Prostate gland (tissue), 2 donors: ENCODE data around the gene SMIM7. TPM values are rescaled to one million over a fixed set of nuclear protein-coding genes. Genes with fewer than 3 reads are reported as not detected.

Source experiments
- DNase-seq: peaks from one replicate; pipeline ENCODE4 v3.0.0-alpha.2; 2019; ENCODE audit warnings: low spot score
- H3K27ac ChIP-seq, 2 donors: fragments of 200-600 bp; sonication (generic); 2 replicates each; pipeline ENCODE4 v1.5.1; 2017 to 2019
- H3K27me3 ChIP-seq: fragments of 200-600 bp; sonication (generic); replicated peaks from 2 replicates; pipeline ENCODE4 v1.5.1; 2019; ENCODE audit not compliant: insufficient read depth
- H3K36me3 ChIP-seq, 2 donors: fragments of 200-600 bp; sonication (generic); 1 replicate in 1 of 2; 2 replicates in 1 of 2; pipeline versions ENCODE4 v1.5.1 to v1.8.1; 2017 to 2019
- H3K4me1 ChIP-seq: fragments of 200-600 bp; sonication (generic); replicated peaks from 2 replicates; pipeline ENCODE4 v1.5.1; 2019
- H3K4me3 ChIP-seq, 2 donors: fragments of 200-600 bp; sonication (generic); 2 replicates each; pipeline ENCODE4 v1.5.1; 2017 to 2019
- H3K9me3 ChIP-seq: fragments of 200-600 bp; sonication (generic); 2 replicates; pipeline ENCODE4 v1.5.1; 2017
- CTCF ChIP-seq, 4 experiments: fragments of 200-600 bp in 2 of 4; fragments of 450-650 bp in 2 of 4; sonication (generic) in 2 of 4; IDR thresholded peaks; 1 replicate in 3 of 4; 2 replicates in 1 of 4; pipeline ENCODE4 v1.5.1; 2016 to 2019; ENCODE audit warnings: antibody characterized with exemption in 4 of 4, mild to moderate bottlenecking in 2 of 4, moderate library complexity in 2 of 4
- POLR2A ChIP-seq: fragments of 450-650 bp; IDR thresholded peaks from one replicate; pipeline ENCODE4 v1.6.1; 2016; ENCODE audit warnings: antibody characterized with exemption, mild to moderate bottlenecking
- POLR2AphosphoS5 ChIP-seq: sonication (generic); formaldehyde crosslinking; IDR thresholded peaks from one replicate; pipeline ENCODE4 v1.6.1; 2017; ENCODE audit warnings: antibody characterized with exemption
- WGBS: methylation state at CpG from one replicate; pipeline ENCODE4 v1.1.5; 2018; 5-methylcytosine and 5-hydroxymethylcytosine counted together
- intact Hi-C: fragments of 100-400 bp; cut with DNase I; formaldehyde crosslinking; loops from one replicate; pipeline ENCODE4 v1.14.2; 2022
- total RNA-seq, 2 donors: library from RNA; depleted of rRNA; stranded (reverse); fragments of >200 nt; gene quantifications; one replicate each; pipeline ENCODE4 v1.1.0, GENCODE V29; 2016

The SMIM7 gene
- total RNA-seq, 2 donors from 2014 or later = 146 to 171 TPM

DNA sequence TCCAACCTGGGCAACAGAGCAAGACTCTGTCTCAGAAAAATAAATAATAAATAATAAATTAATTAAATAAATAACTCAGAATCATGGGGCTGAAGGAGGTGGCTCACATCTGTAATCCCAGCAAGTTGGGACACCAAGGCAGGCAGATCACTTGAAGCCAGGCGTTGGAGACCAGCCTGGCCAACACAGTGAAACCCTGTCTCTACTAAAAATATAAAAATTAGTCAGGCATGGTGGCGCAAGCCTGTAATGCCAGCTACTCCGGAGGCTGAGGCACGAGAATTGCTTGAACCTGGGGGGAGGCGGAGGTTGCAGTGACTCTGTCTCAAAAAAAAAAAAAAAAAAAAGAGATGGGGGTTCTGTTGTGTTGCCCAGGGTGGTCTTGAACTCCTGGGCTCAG is 8.2 kb upstream of the SMIM7 start:
- TF ChIP-seq POLR2AphosphoS5 (no peak), POLR2A (no peak), CTCF (IDR thresholded peaks at IDR 0.05) (no peak)
- Histone ChIP-seq H3K27me3 (no peaks in the 10 kb centered on the region), H3K4me1 (no peaks in the 10 kb centered on the region), H3K27ac (no peak overlapping the region), H3K36me3 (no peaks in the 10 kb centered on the region), H3K9me3 (no peaks in the 10 kb centered on the region), H3K4me3 (no peak overlapping the region)
- DNase-seq = no peak
- intact Hi-C loops = no loop called here
- 92% methylated on average over 5 of the region's 5 CpGs for WGBS

DNA sequence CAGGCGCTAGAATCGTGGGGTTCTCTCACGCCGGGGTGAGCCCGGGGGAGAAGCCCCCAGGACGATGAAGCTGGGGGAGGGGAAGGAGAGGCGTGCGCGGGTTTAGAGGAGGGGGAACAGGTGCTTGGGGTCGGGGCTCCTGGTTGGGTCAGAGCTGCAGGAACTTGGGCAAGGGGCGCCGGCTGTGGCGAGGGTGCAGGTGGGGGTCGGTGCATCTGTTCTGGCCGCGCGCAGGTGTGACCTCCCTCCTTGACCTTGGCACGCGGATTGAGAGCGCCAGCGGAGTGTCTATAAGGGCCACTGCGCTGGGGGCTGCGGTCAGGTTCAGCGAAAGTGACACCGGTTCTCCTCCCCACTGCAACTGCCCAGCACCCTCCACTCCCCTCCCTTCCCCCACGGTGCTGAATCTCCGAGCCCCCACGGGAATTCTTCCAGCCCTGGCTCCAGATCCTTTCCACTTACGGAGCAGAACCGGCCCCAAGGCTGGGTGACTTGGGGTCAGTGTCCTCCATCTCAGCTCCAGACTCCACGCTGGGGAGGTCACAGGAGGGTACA is 1.6 kb upstream of the SMIM7 start:
- Histone ChIP-seq H3K27me3 (no peaks in the 10 kb centered on the region), H3K27ac (peak overlapping the region; percentile 77 to 95), H3K36me3 (no peaks in the 10 kb centered on the region), H3K4me1 (peaks cover 7% of the 10 kb centered on the region), H3K9me3 (no peaks in the 10 kb centered on the region), H3K4me3 (peak overlapping the region; percentile 41 to 82)
- 2% methylated on average over 31 of the region's 31 CpGs for WGBS
- intact Hi-C loops = no loop called here
- DNase-seq = no peak
- TF ChIP-seq CTCF (IDR thresholded peaks at IDR 0.05) (no peak), POLR2AphosphoS5 (no peak), POLR2A (no peak)

DNA sequence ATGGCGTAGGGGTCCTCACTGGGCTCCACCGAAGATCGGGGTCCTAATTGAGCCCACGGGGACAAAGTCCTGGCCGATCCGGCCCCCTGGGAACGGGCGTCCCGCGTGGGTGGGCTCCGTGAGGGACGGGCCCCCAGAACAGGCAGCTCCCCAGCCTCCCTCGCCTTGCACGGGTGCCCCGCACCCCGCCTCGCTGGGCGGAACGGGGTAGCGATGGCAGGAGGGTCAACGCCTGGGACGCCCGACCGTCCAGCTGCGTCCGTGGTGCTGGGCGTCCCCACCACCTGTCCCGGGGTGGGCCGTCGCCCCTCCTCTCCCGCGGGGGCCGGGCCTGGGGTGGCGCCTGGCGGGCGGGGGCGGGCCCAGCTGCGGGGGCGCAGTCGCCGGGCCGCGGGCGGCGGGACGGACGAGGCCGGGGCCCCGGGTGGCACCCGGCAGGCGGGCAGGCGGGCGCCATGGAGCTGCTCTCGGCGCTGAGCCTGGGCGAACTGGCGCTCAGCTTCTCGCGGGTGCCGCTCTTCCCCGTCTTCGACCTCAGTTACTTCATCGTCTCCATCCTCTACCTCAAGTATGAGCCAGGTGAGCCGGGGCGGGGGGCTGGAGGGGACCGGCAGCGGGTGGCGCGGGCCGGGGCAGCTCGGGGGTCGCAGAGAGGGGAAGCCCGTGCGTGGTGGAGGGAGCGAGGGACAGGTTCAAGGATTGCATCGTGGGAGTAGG is 977 bp upstream of the SMIM7 start, which contains the start of gene TMEM38A:
TSS of gene TMEM38A (plus strand) at position 377 of the 717 bp plus-strand sequence. CDS start at position 456, 79 bp downstream.
- 2% methylated on average over 25 of the region's 76 CpGs for WGBS
- H3K36me3 ChIP-seq = no peaks in the 10 kb centered on the region
- intact Hi-C loops = no loop called here
- H3K4me1 ChIP-seq = peaks cover 10% of the 10 kb centered on the region
- H3K9me3 ChIP-seq = no peaks in the 10 kb centered on the region
- peak within 1 kb of the TSS; percentile 41 to 82 for H3K4me3 ChIP-seq
- DNase-seq = peak; percentile 41
- H3K27ac ChIP-seq = peak within 1 kb of the TSS; percentile 77 to 95
- H3K27me3 ChIP-seq = no peaks in the 10 kb centered on the region
- no peak for TF ChIP-seq POLR2AphosphoS5
- TF ChIP-seq POLR2A = peak; percentile 56
- no peak for TF ChIP-seq CTCF (IDR thresholded peaks at IDR 0.05)

DNA sequence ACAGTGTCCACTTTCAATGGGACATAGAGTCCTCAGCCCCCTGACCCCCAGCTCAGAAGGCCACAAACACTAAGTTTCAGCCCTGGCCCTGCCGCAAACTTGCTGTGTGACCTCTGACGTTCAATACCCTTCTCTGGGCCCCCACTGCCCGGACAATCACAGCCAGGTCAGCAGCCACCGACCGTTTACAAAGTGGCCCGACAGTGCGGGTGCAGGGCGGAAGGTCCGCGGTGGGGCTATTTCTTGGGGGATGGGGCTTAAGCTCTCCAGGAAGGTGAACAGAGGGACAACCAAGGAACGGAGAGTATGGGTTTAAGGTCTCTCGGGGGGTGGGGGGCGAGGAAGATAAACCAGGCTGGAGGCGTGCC is 496 bp downstream of the SMIM7 start:
- no peak for DNase-seq
- Histone ChIP-seq H3K4me1 (peaks cover 10% of the 10 kb centered on the region), H3K27me3 (no peaks in the 10 kb centered on the region), H3K27ac (peak overlapping the region; percentile 77 to 95), H3K4me3 (peak overlapping the region; percentile 41 to 82), H3K36me3 (no peaks in the 10 kb centered on the region), H3K9me3 (no peaks in the 10 kb centered on the region)
- intact Hi-C loops = no loop called here
- TF ChIP-seq CTCF (IDR thresholded peaks at IDR 0.05) = no peak
- no peak for TF ChIP-seq POLR2AphosphoS5
- TF ChIP-seq POLR2A = no peak
- 1% methylated on average over 14 of the region's 14 CpGs for WGBS

DNA sequence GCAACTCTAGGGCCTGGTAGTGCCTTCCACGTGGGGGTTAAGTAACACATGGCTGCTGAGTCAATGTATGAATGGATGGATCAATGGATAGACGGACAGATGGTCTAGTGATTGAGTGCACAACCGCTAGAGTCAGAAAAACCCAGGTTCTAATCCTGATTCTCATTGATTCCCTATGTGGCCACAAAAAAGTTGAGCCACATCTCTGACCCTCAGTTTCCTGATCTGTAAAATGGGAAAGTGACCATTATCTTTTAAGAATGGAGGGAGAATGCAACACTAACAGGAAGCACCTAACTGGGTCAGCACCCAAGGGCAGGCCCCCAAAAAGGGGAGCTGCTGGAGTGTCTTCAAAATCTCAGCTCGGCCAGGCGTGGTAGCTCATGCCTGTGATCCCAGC is 2.6 kb downstream of the SMIM7 start:
- H3K9me3 ChIP-seq = no peaks in the 10 kb centered on the region
- no peak overlapping the region for H3K4me3 ChIP-seq
- H3K27me3 ChIP-seq = no peaks in the 10 kb centered on the region
- H3K4me1 ChIP-seq = peaks cover 15% of the 10 kb centered on the region
- DNase-seq = no peak
- intact Hi-C loops = no loop called here
- WGBS = 85% methylated on average over 5 of the region's 5 CpGs
- no peak overlapping the region for H3K27ac ChIP-seq
- H3K36me3 ChIP-seq = no peaks in the 10 kb centered on the region
- TF ChIP-seq CTCF (IDR thresholded peaks at IDR 0.05) (no peak), POLR2AphosphoS5 (no peak), POLR2A (no peak)
